HL-60/S4 (cell line): ENCODE data around the gene ADARB2.

Experiments used
- in situ Hi-C: fragments of 300-500 bp; cut with MboI; formaldehyde crosslinking; loops from 2 replicates; pipeline ENCODE4 v1.14.3; 2022; ENCODE audit warnings: low sequenced_read_pairs

ADARB2 gene

DNA sequence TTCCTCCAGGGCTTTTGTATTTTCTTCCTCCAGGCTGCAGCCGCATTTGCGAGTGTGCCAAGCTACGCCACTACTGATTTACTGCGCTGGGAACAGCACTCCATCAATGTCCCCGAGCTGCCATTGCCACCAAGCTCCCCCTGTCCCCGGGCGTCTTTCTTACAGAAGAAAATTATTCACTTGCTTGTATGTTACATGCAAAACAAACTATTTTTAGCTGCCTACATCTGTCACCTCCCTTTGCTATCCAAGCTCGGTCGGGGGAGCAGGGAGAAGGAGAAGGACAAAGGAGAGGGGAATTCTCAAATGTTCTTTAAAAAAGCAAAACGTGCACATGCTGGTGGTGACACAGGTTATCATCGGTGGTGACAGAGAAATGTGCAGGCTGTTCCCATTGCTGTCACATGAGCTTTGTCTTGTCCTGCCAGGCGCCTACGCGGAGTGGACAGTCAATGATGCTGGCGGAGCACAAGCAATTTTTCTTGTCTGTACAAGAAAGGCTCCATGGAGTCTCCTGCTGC, 93.1 kb downstream of the ADARB2 start:
- in situ Hi-C loops: no loop called here

DNA sequence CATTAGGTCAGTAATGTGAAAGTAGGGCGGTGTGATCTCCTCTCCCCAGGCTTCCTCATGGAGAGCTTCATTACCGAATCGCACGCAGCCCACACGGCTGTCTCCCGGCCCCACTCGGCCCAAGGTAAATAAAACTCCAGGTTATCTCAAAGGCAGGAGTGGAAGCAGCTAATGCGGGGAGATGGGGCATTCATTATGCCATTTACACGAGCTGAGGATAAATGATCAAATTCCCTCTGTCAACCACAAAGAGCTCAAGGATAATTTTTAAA, 93.5 kb downstream of the ADARB2 start:
- in situ Hi-C loops: no loop called here

DNA sequence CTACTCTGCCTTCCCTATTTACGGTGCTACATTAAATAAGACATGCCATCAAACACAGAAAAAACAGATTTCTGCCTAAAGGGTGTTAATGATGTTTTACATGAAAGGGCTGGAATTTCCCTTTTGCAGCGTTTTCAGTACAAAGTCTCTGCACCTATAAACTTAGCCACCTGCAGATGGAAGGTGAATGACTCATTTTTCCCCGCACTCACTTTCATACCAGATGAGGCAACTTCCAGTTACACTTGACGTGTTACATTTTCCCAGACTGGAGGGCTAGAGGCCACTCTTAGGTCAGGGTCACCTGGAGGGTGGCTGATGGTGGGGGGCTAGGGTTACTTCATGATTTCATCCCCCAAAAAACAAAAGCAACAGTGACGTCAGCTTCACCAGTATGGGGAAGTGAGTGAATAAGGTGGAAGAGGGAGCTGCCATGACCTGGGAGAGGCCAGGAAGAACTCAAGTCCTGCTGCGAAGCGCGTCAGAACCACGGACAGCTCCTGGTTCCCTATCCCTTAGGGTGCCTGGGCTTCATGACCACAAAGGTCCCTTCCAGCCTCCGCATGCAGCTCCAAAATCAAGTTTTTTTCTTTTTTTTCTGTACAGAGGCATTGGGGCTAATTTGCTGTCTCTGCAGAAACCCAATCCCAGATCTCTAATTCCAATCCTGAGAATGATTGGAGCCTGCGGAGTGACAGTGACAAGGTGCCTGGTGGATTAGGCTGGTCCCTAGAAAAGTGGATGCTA, 94.0 kb downstream of the ADARB2 start:
- in situ Hi-C loops: no loop called here

DNA sequence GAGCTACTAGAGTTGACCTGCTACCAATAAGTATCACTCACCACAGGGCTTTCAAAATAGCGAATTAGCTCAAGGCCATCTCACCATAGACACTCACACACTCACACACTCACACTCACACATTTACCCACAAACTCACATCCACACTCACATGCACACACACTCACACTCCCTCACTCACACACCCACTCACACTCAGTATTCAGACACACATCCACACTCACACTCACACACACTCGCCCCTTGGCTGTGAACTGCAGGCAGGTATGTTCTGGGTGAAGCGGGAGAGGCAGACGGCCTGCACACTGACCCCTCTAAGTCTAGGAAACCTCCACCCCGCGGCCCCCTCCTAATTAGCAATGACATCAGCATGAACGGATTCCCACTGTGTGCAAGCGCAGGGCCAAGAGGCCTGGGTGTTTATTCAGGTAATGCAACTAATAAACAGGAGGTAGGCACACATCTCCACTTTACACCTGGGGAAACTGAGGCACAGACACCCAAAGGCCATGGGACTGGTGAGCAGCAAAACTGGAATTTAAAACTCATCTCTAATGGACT, 94.6 kb downstream of the ADARB2 start:
- in situ Hi-C loops: no loop called here

DNA sequence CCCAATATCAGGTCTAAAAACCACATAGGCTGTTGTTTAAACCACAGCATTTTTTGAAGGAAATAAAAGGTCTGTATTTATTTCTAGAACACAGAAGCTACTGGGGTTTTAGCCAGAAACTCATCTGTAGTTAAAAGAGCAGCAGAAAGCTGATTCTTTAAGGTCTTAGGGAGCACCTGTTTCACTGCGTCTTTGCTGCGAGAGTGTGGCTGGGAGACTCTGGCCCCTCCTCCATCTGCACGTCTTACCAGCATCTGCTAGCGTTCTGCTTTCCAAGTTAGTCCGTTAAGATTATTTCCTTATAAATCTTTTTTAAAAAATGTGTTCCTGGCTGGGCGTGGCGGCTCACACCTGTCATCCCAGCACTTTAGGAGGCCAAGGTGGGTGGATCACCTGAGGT, 95.9 kb downstream of the ADARB2 start:
- in situ Hi-C loops: no loop called here

DNA sequence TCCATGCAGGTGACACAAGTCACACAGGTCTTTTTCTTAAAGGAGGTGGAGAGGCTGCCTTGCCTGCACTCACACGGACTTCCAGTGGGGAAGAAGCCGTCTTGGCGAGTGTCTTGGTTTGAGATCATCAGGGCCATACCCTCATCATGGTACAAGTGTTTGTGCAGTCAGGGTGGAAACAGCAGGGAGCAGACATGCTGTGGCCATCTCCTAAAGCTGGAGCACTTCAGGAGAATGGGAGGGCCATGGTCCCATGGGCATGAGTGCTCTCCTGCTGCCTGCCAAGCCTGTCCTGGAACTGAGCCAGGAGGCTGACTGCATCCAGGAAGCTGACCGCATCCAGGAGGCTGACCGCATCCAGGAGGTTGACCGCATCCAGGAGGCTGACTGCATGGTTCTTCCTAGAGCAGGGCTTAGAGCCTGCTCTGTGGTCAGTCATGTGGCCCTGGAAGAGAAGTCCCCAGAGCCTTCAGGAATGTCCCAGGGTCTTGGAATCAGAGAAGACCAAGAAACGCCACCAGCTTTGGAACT, 98.4 kb downstream of the ADARB2 start:
- in situ Hi-C loops: no loop called here

DNA sequence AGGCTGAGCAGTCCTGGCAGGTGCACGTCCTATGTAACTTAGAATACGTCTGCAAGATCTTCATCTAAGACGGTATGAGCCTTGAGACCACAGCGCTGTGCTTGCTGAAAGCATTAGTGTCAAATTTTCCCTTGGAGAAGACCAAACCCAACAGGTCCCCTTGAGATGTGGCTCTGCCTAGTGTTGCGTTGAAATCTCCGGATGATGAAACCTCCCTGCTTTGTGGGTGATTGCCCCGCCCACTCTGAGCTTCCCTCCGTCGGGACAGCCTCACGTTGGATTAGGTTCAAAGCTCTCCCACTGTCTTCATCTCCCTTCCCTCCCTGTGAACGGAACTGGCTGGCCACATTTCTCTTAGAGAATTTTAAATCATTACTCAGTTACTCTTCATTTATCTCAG, 102.0 kb downstream of the ADARB2 start:
- in situ Hi-C loops: no loop called here

DNA sequence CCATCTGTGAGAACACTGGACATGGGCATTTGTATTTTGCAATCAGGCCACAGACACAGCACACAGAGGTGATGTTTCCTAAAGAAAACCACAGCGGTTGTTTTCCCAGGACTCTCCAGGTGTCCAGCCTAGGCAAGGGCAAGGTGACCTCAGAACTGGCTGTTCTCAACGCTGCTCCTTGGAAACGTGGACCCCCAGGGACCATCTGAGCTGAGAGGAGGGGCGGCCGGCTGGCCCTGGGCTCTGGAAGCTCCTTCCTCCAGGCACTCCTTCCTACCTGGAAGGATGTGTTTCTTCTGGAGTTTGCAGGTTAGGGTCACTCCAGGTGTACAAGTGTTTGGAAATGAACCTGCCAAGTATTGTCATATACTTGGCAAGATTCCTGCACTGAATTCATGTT, 103.1 kb downstream of the ADARB2 start:
- in situ Hi-C loops: no loop called here

DNA sequence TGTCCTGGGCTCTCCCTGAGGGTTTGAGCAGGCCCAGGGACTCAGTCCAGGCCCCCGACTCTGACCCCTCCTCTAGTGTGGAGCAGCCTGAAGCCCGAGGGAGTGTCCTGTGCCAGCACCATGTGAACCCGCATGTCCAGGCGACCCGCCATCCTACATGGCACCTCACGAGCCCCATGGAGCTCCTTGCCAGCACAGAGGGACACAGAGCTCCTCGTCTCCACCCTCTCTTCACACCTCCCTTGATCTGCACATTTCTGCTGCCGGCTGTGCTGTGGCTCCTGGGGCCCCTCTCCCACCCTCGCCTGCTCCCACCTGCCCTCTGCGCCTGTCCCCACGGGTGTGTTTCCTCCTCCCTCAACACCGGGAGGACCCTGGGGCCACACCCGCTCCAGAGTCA, 103.5 kb downstream of the ADARB2 start:
- in situ Hi-C loops: no loop called here

DNA sequence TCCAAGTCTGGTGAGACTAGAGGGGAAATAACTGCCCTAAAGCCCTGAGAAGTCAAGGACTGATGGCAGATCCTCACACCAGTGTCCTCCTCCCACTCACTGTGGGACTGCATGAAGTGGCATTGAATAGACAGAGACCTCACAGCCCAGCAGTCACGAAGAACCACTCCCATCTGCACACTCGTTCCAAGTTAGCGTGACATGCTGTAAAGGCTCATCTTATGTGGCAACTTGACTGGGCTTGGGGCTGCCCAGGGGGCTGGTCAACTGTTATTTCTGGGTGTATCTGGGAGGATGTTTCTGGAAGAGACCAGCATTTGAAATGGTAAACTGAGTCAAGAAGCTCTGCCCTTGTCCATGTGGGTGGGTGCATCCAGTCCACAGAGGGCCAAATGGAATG, 104.7 kb downstream of the ADARB2 start:
- in situ Hi-C loops: no loop called here

DNA sequence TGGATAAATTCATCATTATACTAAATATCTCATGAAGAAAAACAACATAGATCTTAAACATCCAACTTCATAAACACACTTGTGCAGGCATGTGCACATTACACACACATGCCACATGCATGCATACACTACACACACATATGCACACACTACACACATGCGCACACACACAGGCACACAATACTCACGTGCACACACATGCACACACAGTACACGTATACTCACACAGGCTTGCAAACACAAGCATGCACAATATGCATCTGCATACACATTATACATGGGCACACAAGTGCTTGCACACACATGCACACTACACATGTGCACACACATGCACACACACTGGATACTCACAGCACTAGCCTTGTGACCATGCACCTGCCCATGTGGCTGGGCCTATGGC, 105.2 kb downstream of the ADARB2 start:
- in situ Hi-C loops: no loop called here

DNA sequence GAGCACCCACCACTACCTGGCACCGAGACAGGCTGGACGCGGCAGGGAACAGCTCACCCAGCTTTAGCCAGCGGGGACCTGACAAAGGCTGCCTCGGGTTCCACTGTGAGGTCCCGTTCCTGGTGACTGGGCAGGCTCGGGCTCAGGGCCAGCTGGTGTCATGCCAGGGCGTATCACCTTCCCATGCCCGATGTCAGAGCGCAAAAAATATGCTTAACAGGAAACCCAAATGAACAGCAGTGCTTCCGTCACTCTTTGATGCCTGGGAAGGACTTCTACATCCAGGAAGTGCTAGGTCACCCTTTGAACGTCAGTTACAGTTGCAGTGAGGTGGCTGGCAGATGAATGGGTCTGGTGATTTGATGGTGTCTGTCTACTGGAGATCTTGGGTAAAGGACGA, 106.0 kb downstream of the ADARB2 start:
- in situ Hi-C loops: no loop called here

DNA sequence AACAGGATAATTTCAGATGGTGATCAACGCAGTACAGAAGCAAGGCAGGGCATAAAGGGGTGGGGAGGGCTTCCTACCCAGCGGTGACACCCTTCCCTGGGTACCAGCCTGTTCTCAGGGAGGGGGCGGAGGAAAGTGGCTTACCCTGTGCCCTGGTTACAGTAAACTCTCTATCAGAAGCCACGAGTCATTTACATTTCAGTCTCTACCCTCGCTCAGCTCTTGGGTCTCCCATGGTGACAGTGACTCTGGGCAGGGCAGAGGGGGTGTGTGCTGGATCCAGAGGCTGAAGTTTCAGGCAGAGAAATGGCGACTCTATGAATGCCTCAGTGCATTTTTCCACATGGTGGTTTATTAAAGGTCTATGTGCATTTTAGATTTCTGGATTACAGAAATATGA, 107.0 kb downstream of the ADARB2 start:
- in situ Hi-C loops: no loop called here

DNA sequence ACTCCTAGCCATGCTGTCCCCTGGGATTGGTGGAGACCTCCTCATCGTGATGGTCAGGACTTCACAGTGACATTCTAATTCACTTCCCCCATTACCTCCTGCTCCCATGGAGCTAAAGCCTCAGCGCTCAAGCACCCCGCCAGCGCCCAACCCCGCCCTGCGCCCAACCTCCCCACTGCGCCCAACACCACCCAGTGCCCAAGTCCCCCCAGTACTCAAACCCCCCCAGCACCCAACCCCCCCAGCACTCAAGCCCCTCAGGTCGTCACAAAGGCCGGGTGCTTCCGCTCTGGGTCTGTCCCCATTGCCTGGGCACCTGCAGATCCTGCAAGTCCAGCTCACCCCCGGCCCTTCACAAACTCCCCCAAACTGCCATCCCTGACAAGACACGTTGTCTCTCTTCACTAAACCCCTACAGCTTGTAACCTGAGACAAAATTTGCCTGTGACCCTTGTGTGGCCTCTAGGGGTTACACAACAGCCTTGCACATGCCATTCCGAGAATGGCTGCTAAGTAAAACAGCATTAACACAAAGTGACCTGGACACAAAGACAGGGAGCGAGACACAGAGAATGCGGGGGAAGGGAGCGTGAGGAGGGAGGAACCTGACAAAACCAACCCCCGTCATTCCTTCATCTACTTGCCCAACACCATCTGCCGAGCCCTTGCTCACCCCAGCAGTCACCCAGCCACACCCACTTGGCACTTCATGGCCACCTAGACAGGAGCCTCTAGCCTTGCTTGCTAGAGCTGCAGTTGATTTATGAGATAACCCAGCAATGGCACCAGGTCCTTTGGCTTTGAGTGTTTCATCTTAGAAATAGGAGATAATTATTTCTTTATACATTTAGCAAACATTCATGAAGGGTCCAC, 107.8 kb downstream of the ADARB2 start:
- in situ Hi-C loops: no loop called here

DNA sequence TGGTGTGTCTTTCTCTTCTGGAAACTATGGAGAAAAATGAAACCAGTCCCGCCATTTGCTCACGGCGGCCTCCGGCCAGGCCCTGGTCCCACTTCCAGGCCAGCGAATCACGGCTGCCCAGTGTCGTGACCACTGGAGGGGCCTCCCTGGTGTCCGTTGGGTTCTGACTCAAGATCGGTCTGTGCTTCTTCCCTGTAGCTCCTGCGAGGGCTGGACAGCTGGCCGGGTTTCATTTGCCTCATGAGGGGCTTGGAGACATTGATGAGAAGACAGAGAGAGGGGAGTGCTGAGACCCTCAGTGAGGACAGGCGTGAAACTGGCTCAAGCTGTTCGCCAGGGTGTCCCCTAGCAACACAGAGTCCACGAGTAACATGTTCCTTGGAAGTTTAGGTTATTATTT, 108.6 kb downstream of the ADARB2 start:
- in situ Hi-C loops: no loop called here

DNA sequence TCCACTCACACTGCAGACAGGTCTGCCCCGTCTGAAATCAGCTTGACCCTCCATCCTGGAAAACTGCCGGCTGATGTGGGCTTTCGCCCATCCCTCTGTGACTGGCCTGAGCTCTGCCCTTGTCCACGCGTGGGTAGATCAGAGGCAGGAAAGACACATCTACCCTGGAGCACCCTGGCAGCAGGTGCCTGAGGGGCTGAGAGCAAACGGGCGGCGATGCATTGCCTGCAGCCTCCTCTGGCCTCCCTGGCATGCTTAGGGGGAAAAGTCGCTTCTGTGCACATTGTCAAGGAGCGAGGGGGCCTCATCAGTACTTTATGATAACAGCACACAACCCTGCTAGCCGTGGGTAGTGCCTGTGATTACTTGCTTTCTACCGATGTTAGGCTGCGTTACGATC, 109.4 kb downstream of the ADARB2 start:
- in situ Hi-C loops: no loop called here

DNA sequence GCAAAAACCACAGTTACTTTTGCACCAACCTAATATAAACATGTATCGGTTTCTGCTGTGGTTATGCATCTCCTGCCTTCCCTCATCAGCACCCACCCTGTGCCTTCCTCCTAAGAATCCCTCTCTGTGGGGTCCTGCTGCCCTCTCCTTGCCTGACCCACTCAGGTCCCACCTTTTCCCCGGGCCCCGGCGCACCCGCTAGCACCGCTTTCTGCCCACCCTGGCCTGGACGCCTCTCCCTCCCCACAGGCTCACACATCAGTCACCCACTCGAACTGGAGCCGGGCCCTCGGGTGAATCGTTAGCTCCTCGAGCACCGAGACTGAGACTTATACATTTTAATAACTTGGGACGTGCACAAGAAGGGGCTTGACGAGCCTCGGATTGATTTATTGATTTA, 110.5 kb downstream of the ADARB2 start:
- in situ Hi-C loops: no loop called here

DNA sequence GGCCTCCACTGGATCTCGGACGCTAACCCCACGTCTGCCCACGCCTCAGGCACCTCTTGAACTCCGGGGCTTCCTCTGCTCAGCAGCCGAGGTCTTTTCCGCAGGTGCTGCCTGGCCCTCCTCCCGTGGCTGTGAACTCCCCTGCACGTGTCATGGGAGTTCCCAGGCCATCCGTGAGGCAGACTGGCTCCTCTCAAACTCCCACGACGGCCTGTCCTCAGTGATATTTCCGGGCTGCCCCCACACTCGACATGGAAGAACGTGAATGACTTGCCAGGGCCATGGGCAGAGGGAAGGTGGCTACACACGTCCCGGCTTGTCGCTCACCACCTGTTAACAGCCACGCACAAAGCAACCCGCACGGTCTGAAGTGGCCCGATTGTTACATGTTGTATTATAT, 110.9 kb downstream of the ADARB2 start:
- in situ Hi-C loops: no loop called here

DNA sequence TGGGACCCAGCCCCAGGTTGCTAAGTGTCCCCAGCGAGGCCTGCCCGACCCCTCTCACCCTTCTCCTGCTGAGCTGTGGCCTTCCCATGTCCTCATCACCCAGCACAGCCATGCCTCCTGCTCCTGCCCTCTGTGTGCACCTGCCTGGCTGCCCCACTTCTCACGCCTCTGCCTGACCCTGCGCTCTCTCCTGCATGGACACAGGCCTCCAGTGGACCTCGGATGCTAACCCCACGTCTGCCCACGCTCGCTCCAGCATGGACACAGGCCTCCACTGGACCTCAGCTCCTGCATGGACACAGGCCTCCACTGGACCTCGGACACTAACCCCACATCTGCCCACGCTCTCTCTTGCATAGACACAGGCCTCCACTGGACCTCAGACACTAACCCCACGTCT, 111.6 kb downstream of the ADARB2 start:
- in situ Hi-C loops: no loop called here

DNA sequence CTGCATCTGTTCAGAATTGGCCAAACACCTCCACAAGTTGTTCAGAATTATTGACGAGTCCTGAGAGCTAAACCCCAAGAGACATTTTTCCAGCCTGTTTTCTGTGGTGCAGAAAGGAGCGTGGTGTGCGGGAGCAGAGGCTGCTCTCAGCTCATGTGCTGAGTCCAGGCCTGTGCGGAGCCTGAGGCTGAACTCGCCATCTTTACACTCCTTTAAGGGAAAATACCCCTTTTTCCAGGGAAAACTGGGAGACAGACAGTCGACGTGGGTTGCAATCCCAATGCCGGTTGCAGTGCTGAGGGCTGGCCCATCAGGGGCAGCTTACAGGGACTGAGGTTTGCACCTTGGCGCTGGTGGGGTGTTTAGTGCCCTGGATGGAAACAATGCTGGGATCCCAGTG, 112.2 kb downstream of the ADARB2 start:
- in situ Hi-C loops: no loop called here

DNA sequence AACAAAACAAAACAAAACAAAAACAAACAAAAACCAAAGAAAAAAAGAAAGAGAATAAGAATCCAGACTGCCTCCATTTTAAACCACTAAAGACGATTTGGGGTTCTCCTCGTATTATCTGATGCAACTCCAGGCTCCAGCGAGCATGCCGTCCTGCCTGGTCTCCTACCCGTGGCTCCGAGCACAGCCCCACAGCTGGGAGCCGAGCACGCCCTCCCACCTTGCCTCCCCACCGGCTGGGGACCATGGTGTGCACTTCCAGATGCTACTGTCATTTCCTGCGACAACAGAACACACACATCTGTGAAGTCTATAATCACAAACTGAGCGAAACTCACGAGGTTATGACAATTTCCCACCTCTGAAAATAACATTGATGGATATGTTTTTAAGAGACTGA, 113.1 kb downstream of the ADARB2 start:
- in situ Hi-C loops: no loop called here

DNA sequence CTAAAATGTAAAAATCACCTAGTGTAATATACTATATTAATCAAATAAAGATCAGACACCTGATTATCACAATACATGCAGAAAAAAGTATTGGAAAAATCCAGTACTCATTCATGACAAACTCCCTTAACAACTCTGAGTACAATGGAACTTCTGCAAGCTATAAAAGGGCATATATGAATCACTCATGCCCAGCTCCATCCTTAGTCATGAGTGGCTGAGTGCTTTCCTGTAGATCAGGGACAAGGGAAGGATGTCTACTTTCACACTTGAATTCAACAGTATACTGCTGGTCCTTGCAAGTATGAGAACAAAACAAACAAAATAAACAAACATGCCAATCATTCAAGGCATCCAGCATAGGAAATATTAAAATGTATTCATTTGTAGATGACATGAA, 116.5 kb downstream of the ADARB2 start:
- in situ Hi-C loops: no loop called here
